Stimulated activated naive CD8-positive, alpha-beta T cell treated with anti-CD3 and anti-CD28 coated beads, Interleukin-15, Interleukin-2, amounts not matched to agents 100 ng/mL and 50 ng/mL, for 24 hours (primary cell): Measurements from ENCODE around the gene AIG1.

Experiments
- H3K27ac Mint-ChIP-seq: one replicate; pipeline ENCODE4 v1.8.0; 2021; ENCODE audit warnings: mild to moderate bottlenecking, mixed read lengths
- H3K27me3 Mint-ChIP-seq: one replicate; pipeline ENCODE4 v1.8.0; 2021; ENCODE audit warnings: mixed read lengths
- H3K36me3 Mint-ChIP-seq: one replicate; pipeline ENCODE4 v1.8.0; 2021; ENCODE audit warnings: low read depth, mixed read lengths
- H3K4me1 Mint-ChIP-seq: one replicate; pipeline ENCODE4 v1.8.0; 2021; ENCODE audit warnings: low read depth, mixed read lengths
- H3K4me3 Mint-ChIP-seq: one replicate; pipeline ENCODE4 v1.8.0; 2021; ENCODE audit warnings: mild to moderate bottlenecking, mixed read lengths
- H3K9me3 Mint-ChIP-seq: one replicate; pipeline ENCODE4 v1.8.0; 2021; ENCODE audit warnings: mixed read lengths

Gene AIG1

GRCh38 chr6:143097224-143097795 lies 36.6 kb downstream of the AIG1 start:
- Mint-ChIP-seq H3K9me3 (no peaks in the 10 kb centered on the region), H3K4me3 (no peak overlapping the region), H3K4me1 (no peaks in the 10 kb centered on the region), H3K36me3 (no peaks in the 10 kb centered on the region), H3K27ac (no peak overlapping the region), H3K27me3 (no peaks in the 10 kb centered on the region)

- Mint-ChIP-seq H3K36me3 (no peaks in the 10 kb centered on the region), H3K27ac (no peak overlapping the region), H3K27me3 (no peaks in the 10 kb centered on the region), H3K4me1 (no peaks in the 10 kb centered on the region), H3K9me3 (no peaks in the 10 kb centered on the region), H3K4me3 (no peak overlapping the region)
Measured at GRCh38 chr6:143098054-143098671, 37.5 kb downstream of the AIG1 start.

- Mint-ChIP-seq H3K27me3 (no peaks in the 10 kb centered on the region), H3K36me3 (no peaks in the 10 kb centered on the region), H3K4me1 (no peaks in the 10 kb centered on the region), H3K4me3 (no peak overlapping the region), H3K27ac (no peak overlapping the region), H3K9me3 (peaks cover 3% of the 10 kb centered on the region)
Measured at GRCh38 chr6:143099647-143100046, 39.0 kb downstream of the AIG1 start.

GRCh38 chr6:143100429-143100828 lies 39.7 kb downstream of the AIG1 start:
- no peaks in the 10 kb centered on the region for H3K27me3 Mint-ChIP-seq
- no peaks in the 10 kb centered on the region for H3K4me1 Mint-ChIP-seq
- H3K27ac Mint-ChIP-seq, result no peak overlapping the region
- peaks cover 3% of the 10 kb centered on the region for H3K9me3 Mint-ChIP-seq
- H3K4me3 Mint-ChIP-seq, result no peak overlapping the region
- H3K36me3 Mint-ChIP-seq, result no peaks in the 10 kb centered on the region

- H3K27me3 Mint-ChIP-seq, result no peaks in the 10 kb centered on the region
- no peaks in the 10 kb centered on the region for H3K4me1 Mint-ChIP-seq
- H3K9me3 Mint-ChIP-seq, result peaks cover 3% of the 10 kb centered on the region
- H3K4me3 Mint-ChIP-seq, result no peak overlapping the region
- no peaks in the 10 kb centered on the region for H3K36me3 Mint-ChIP-seq
- H3K27ac Mint-ChIP-seq, result no peak overlapping the region
Measured at GRCh38 chr6:143103916-143104315, 43.2 kb downstream of the AIG1 start.

GRCh38 chr6:143107440-143107839 lies 46.8 kb downstream of the AIG1 start:
- Mint-ChIP-seq H3K4me3 (no peak overlapping the region), H3K27ac (no peak overlapping the region), H3K4me1 (peaks cover 8% of the 10 kb centered on the region), H3K9me3 (peaks cover 3% of the 10 kb centered on the region), H3K27me3 (no peaks in the 10 kb centered on the region), H3K36me3 (no peaks in the 10 kb centered on the region)

GRCh38 chr6:143107911-143108761 lies 47.4 kb downstream of the AIG1 start:
- peaks cover 8% of the 10 kb centered on the region for H3K4me1 Mint-ChIP-seq
- no peak overlapping the region for H3K27ac Mint-ChIP-seq
- peaks cover 3% of the 10 kb centered on the region for H3K9me3 Mint-ChIP-seq
- H3K36me3 Mint-ChIP-seq, result no peaks in the 10 kb centered on the region
- H3K27me3 Mint-ChIP-seq, result no peaks in the 10 kb centered on the region
- H3K4me3 Mint-ChIP-seq, result no peak overlapping the region

GRCh38 chr6:143109196-143109595 lies 48.5 kb downstream of the AIG1 start:
- H3K4me3 Mint-ChIP-seq, result no peak overlapping the region
- no peaks in the 10 kb centered on the region for H3K9me3 Mint-ChIP-seq
- H3K4me1 Mint-ChIP-seq, result peaks cover 8% of the 10 kb centered on the region
- no peaks in the 10 kb centered on the region for H3K27me3 Mint-ChIP-seq
- no peak overlapping the region for H3K27ac Mint-ChIP-seq
- H3K36me3 Mint-ChIP-seq, result no peaks in the 10 kb centered on the region

- H3K4me3 Mint-ChIP-seq, result no peak overlapping the region
- H3K27me3 Mint-ChIP-seq, result no peaks in the 10 kb centered on the region
- no peaks in the 10 kb centered on the region for H3K9me3 Mint-ChIP-seq
- H3K4me1 Mint-ChIP-seq, result peaks cover 8% of the 10 kb centered on the region
- H3K36me3 Mint-ChIP-seq, result no peaks in the 10 kb centered on the region
- H3K27ac Mint-ChIP-seq, result no peak overlapping the region
Measured at GRCh38 chr6:143110572-143110971, 49.9 kb downstream of the AIG1 start.

GRCh38 chr6:143110996-143111395 lies 50.3 kb downstream of the AIG1 start:
- no peak overlapping the region for H3K4me3 Mint-ChIP-seq
- H3K27me3 Mint-ChIP-seq, result no peaks in the 10 kb centered on the region
- no peaks in the 10 kb centered on the region for H3K9me3 Mint-ChIP-seq

GRCh38 chr6:143111443-143111842 lies 50.8 kb downstream of the AIG1 start:
- H3K9me3 Mint-ChIP-seq, result no peaks in the 10 kb centered on the region
- H3K4me3 Mint-ChIP-seq, result no peak overlapping the region

More at GRCh38 chr6:143110996-143111395, 50.3 kb downstream of the AIG1 start:
- H3K27ac Mint-ChIP-seq, result no peak overlapping the region
- no peaks in the 10 kb centered on the region for H3K36me3 Mint-ChIP-seq
- H3K4me1 Mint-ChIP-seq, result peaks cover 8% of the 10 kb centered on the region

GRCh38 chr6:143112084-143112768 lies 51.5 kb downstream of the AIG1 start:
- peaks cover 8% of the 10 kb centered on the region for H3K4me1 Mint-ChIP-seq
- H3K4me3 Mint-ChIP-seq, result no peak overlapping the region
- no peaks in the 10 kb centered on the region for H3K9me3 Mint-ChIP-seq
- no peaks in the 10 kb centered on the region for H3K27me3 Mint-ChIP-seq
- H3K27ac Mint-ChIP-seq, result no peak overlapping the region
- H3K36me3 Mint-ChIP-seq, result no peaks in the 10 kb centered on the region

More at GRCh38 chr6:143111443-143111842, 50.8 kb downstream of the AIG1 start:
- H3K27ac Mint-ChIP-seq, result no peak overlapping the region
- no peaks in the 10 kb centered on the region for H3K27me3 Mint-ChIP-seq
- no peaks in the 10 kb centered on the region for H3K36me3 Mint-ChIP-seq
- peaks cover 8% of the 10 kb centered on the region for H3K4me1 Mint-ChIP-seq

GRCh38 chr6:143112837-143113236 lies 52.1 kb downstream of the AIG1 start:
- H3K27ac Mint-ChIP-seq, result no peak overlapping the region
- no peaks in the 10 kb centered on the region for H3K36me3 Mint-ChIP-seq
- peaks cover 8% of the 10 kb centered on the region for H3K4me1 Mint-ChIP-seq
- no peaks in the 10 kb centered on the region for H3K9me3 Mint-ChIP-seq
- H3K27me3 Mint-ChIP-seq, result no peaks in the 10 kb centered on the region
- H3K4me3 Mint-ChIP-seq, result no peak overlapping the region

- Mint-ChIP-seq H3K4me1 (peaks cover 8% of the 10 kb centered on the region), H3K4me3 (no peak overlapping the region), H3K9me3 (no peaks in the 10 kb centered on the region), H3K27ac (no peak overlapping the region), H3K27me3 (no peaks in the 10 kb centered on the region), H3K36me3 (no peaks in the 10 kb centered on the region)
Measured at GRCh38 chr6:143115728-143116127, 55.0 kb downstream of the AIG1 start.

GRCh38 chr6:143117108-143117507 lies 56.4 kb downstream of the AIG1 start:
- Mint-ChIP-seq H3K4me3 (no peak overlapping the region), H3K36me3 (no peaks in the 10 kb centered on the region), H3K27ac (no peak overlapping the region), H3K27me3 (no peaks in the 10 kb centered on the region), H3K4me1 (peaks cover 3% of the 10 kb centered on the region), H3K9me3 (peaks cover 6% of the 10 kb centered on the region)
